ENCODE measurements around the gene EEFSEC.

DNA sequence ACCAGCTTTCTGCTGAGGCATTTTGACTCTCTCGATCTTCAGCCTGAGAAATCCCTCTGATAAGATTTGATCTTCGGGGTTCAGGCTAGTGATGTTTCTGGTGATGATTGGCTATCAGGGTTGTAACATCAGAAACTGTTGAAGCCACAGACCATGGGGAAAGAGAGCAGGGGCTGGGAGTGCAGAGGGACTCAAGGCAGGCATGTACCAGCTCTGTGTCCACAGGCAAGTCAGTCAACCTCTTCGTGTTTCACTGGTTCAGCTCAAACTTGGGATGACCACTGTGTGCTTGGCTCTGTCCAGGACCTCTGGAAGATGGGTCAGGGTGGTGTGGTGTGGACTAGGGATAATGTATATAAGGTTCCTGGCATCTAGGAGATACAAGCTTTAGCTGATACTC lies 116.5 kb downstream of the EEFSEC start:
- TF ChIP-seq PKNOX1 (IDR thresholded peaks at IDR 0.05) (no peak), ELF4 (IDR thresholded peaks at IDR 0.05) (no peak), FOXA1 (IDR thresholded peaks at IDR 0.05) (no peak), BHLHE40 (IDR thresholded peaks at IDR 0.05; ENCODE audit: borderline replicate concordance) (no peak), FOXK2 (IDR thresholded peaks at IDR 0.05) (no peak), ZNF384 (IDR thresholded peaks at IDR 0.05) (no peak), TARDBP (IDR thresholded peaks at IDR 0.05) (no peak), FOXM1 (IDR thresholded peaks at IDR 0.05; ENCODE audit: borderline replicate concordance) (no peak), SP1 (IDR thresholded peaks at IDR 0.05) (no peak), HDGF (IDR thresholded peaks at IDR 0.05; ENCODE audit: borderline replicate concordance) (no peak), LEF1 (IDR thresholded peaks at IDR 0.05; ENCODE audit: borderline replicate concordance) (no peak), SUZ12 (IDR thresholded peaks at IDR 0.05) (no peak), L3MBTL2 (conservative IDR thresholded peaks at IDR 0.05) (no peak), CTBP1 (IDR thresholded peaks at IDR 0.05; ENCODE audit: borderline replicate concordance) (no peak)

All from HEK293T (cell line).